Gastrocnemius medialis (tissue), 4 donors: Measurements from ENCODE around the gene NGFR. TPM values are rescaled to one million over a fixed set of nuclear protein-coding genes. Genes with fewer than 3 reads are reported as not detected.

Experiments used
- ATAC-seq, 2 donors: fragments of 150-250 bp; one replicate each; pipeline ENCODE4 v1.9.1; 2016
- DNase-seq, 2 donors: peaks; one replicate each; pipeline ENCODE4 v3.0.0-alpha.2; 2019
- H3K27ac ChIP-seq, 4 donors: fragments of 200-600 bp; sonication (generic); 1 replicate in 1 of 4; 2 replicates in 3 of 4; pipeline ENCODE4 v1.5.1; 2016 to 2018; ENCODE audit warnings: mild to moderate bottlenecking in 2 of 4, moderate library complexity in 1 of 4
- H3K27me3 ChIP-seq, 3 donors: fragments of 200-600 bp; sonication (generic) in 2 of 3; 1 replicate in 1 of 3; 2 replicates in 2 of 3; pipeline versions ENCODE4 v1.5.1 to v1.6.0; 2016 to 2019; ENCODE audit warnings: mild to moderate bottlenecking in 1 of 3, moderate library complexity in 1 of 3
- H3K36me3 ChIP-seq, 2 donors: fragments of 200-600 bp; sonication (generic) in 1 of 2; one replicate each; pipeline ENCODE4 v1.5.1; 2017 to 2018
- H3K4me1 ChIP-seq, 2 donors: fragments of 200-600 bp; sonication (generic) in 1 of 2; one replicate each; pipeline ENCODE4 v1.5.1; 2016 to 2017; ENCODE audit warnings: mild to moderate bottlenecking in 2 of 2
- H3K4me3 ChIP-seq, 4 donors: fragments of 200-600 bp; sonication (generic) in 3 of 4; 1 replicate in 1 of 4; 2 replicates in 3 of 4; pipeline ENCODE4 v1.5.1; 2016 to 2019; ENCODE audit warnings: mild to moderate bottlenecking in 2 of 4
- H3K9me3 ChIP-seq, 3 donors: fragments of 200-600 bp; sonication (generic) in 2 of 3; 1 replicate in 1 of 3; 2 replicates in 2 of 3; pipeline ENCODE4 v1.5.1; 2016 to 2019
- CTCF ChIP-seq, 5 experiments: fragments of 450-650 bp in 3 of 5; fragments of 200-600 bp in 2 of 5; sonication (generic) in 2 of 5; IDR thresholded peaks in 4 of 5; conservative IDR thresholded peaks in 1 of 5; 1 replicate in 4 of 5; 2 replicates in 1 of 5; pipeline ENCODE4 v1.5.1; 2016 to 2019; ENCODE audit warnings: antibody characterized with exemption in 5 of 5, mild to moderate bottlenecking in 3 of 5, moderate library complexity in 3 of 5
- POLR2A ChIP-seq, 2 donors: fragments of 450-650 bp; IDR thresholded peaks; one replicate each; pipeline ENCODE4 v1.6.1; 2017; ENCODE audit warnings: antibody characterized with exemption in 2 of 2, mild to moderate bottlenecking in 2 of 2, moderate library complexity in 2 of 2
- in situ Hi-C, 4 donors: fragments of 200-750 bp; cut with MboI; loops; one replicate each; pipeline versions ENCODE4 v1.15.0 to v1.8.0; 2017; ENCODE audit warnings: low sequenced_read_pairs in 4 of 4
- intact Hi-C: fragments of 100-400 bp; cut with DNase I; formaldehyde crosslinking; loops from one replicate; pipeline ENCODE4 v1.15.1; 2023; ENCODE audit warnings: low total_unique reads
- total RNA-seq, 4 donors: library from RNA; depleted of rRNA; stranded (reverse); fragments of >200 nt; gene quantifications; one replicate each; pipeline versions ENCODE4 v1.1.0 to v1.2.3, GENCODE V29; 2016

NGFR gene
- total RNA-seq, 4 donors from 2014 or later = 0.41 to 3.2 (median 1.0) TPM; not detected in 1

GRCh38 chr17:49530118-49530517, 35.0 kb downstream of the NGFR start:
- DNase-seq = no peak
- Histone ChIP-seq H3K4me1 (no peaks in the 10 kb centered on the region), H3K9me3 (no peaks in the 10 kb centered on the region), H3K27me3 (peaks cover 0 to 4% (median 0%) of the 10 kb centered on the region in 3 donors), H3K36me3 (no peaks in the 10 kb centered on the region), H3K27ac (no peak overlapping the region), H3K4me3 (no peak overlapping the region)
- in situ Hi-C loops (no loop called here), intact Hi-C loops (no loop called here)
- TF ChIP-seq POLR2A (IDR thresholded peaks at IDR 0.05) (no peak), CTCF (IDR thresholded peaks at IDR 0.05 in 4 of 5, conservative IDR thresholded peaks at IDR 0.05 in 1 of 5) (no peak)
- no peak for ATAC-seq

GRCh38 chr17:49543860-49544259, 48.8 kb downstream of the NGFR start:
- intact Hi-C loops = no loop called here
- DNase-seq = no peak
- Histone ChIP-seq H3K36me3 (no peaks in the 10 kb centered on the region), H3K27ac (no peak overlapping the region), H3K4me1 (no peaks in the 10 kb centered on the region), H3K4me3 (no peak overlapping the region), H3K9me3 (no peaks in the 10 kb centered on the region), H3K27me3 (no peaks in the 10 kb centered on the region)
- in situ Hi-C loops = loop anchor here in 2 of 4 donors (10.0 kb wide), 2 partner anchors 49 to 109 kb away; partner anchors contain the start of gene NGFR (in 1 of the 2)
- TF ChIP-seq CTCF (IDR thresholded peaks at IDR 0.05 in 4 of 5, conservative IDR thresholded peaks at IDR 0.05 in 1 of 5) (no peak), POLR2A (IDR thresholded peaks at IDR 0.05) (no peak)
- ATAC-seq = no peak

- Histone ChIP-seq H3K4me1 (no peaks in the 10 kb centered on the region), H3K9me3 (no peaks in the 10 kb centered on the region), H3K27me3 (no peaks in the 10 kb centered on the region), H3K36me3 (no peaks in the 10 kb centered on the region), H3K4me3 (no peak overlapping the region), H3K27ac (no peak overlapping the region)
- ATAC-seq = no peak
- TF ChIP-seq CTCF (IDR thresholded peaks at IDR 0.05 in 4 of 5, conservative IDR thresholded peaks at IDR 0.05 in 1 of 5) = no peak
- TF ChIP-seq POLR2A (IDR thresholded peaks at IDR 0.05) = no peak
- no peak for DNase-seq
- intact Hi-C loops (no loop called here), in situ Hi-C loops (loop anchor here in 2 of 4 donors (10.0 kb wide), 2 partner anchors 50 to 110 kb away; partner anchors contain the start of gene NGFR (in 1 of the 2))
Measured at GRCh38 chr17:49545007-49545660, 50.0 kb downstream of the NGFR start.

GRCh38 chr17:49545806-49546545, 50.9 kb downstream of the NGFR start:
- Histone ChIP-seq H3K4me1 (no peaks in the 10 kb centered on the region), H3K27me3 (no peaks in the 10 kb centered on the region), H3K36me3 (no peaks in the 10 kb centered on the region), H3K27ac (no peak overlapping the region), H3K9me3 (no peaks in the 10 kb centered on the region), H3K4me3 (no peak overlapping the region)
- in situ Hi-C loops = loop anchor here in 2 of 4 donors (10.0 kb wide), 2 partner anchors 51 to 111 kb away; partner anchors contain the start of gene NGFR (in 1 of the 2)
- TF ChIP-seq CTCF (IDR thresholded peaks at IDR 0.05 in 4 of 5, conservative IDR thresholded peaks at IDR 0.05 in 1 of 5) (no peak), POLR2A (IDR thresholded peaks at IDR 0.05) (no peak)
- ATAC-seq (no peak), DNase-seq (no peak)
- intact Hi-C loops = no loop called here
